Sigmoid colon (tissue), 7 donors: ENCODE data around the gene LITAFD. TPM values are rescaled to one million over a fixed set of nuclear protein-coding genes. Genes with fewer than 3 reads are reported as not detected.

Source experiments
- DNase-seq: peaks from one replicate; pipeline ENCODE4 v3.0.0-alpha.2; 2019
- H3K27ac ChIP-seq, 4 donors: fragments of 200-600 bp; sonication (generic); one replicate each; pipeline ENCODE4 v1.5.1; 2016 to 2019; ENCODE audit warnings: mild to moderate bottlenecking in 1 of 4
- H3K27me3 ChIP-seq, 3 donors: fragments of 200-600 bp; sonication (generic); one replicate each; pipeline ENCODE4 v1.5.1; 2019; ENCODE audit warnings: mild to moderate bottlenecking in 1 of 3
- H3K36me3 ChIP-seq, 4 donors: fragments of 200-600 bp; sonication (generic); one replicate each; pipeline ENCODE4 v1.5.1; 2016 to 2019
- H3K4me1 ChIP-seq, 4 donors: fragments of 200-600 bp; sonication (generic); one replicate each; pipeline ENCODE4 v1.5.1; 2017 to 2019
- H3K4me3 ChIP-seq, 4 donors: fragments of 200-600 bp; sonication (generic); one replicate each; pipeline ENCODE4 v1.5.1; 2017 to 2019; ENCODE audit warnings: mild to moderate bottlenecking in 2 of 4, moderate library complexity in 1 of 4
- H3K9me3 ChIP-seq, 4 donors: fragments of 200-600 bp in 3 of 4; sonication (generic) in 3 of 4; one replicate each; pipeline versions ENCODE4 v1.5.1 to v1.6.1; 2013 to 2019
- CTCF ChIP-seq, 4 experiments: fragments of 450-650 bp in 3 of 4; fragments of 200-600 bp in 1 of 4; IDR thresholded peaks; one replicate each; pipeline ENCODE4 v1.5.1; 2016 to 2019; ENCODE audit warnings: antibody characterized with exemption in 4 of 4, mild to moderate bottlenecking in 3 of 4, moderate library complexity in 2 of 4
- EP300 ChIP-seq, 4 donors: sonication (generic); formaldehyde crosslinking; IDR thresholded peaks; one replicate each; pipeline ENCODE4 v1.6.1; 2017; ENCODE audit warnings: antibody characterized with exemption in 4 of 4
- POLR2A ChIP-seq, 2 donors: fragments of 450-650 bp; IDR thresholded peaks; one replicate each; pipeline ENCODE4 v1.6.1; 2016; ENCODE audit warnings: antibody characterized with exemption in 2 of 2, mild to moderate bottlenecking in 2 of 2, moderate library complexity in 2 of 2
- POLR2AphosphoS5 ChIP-seq, 4 donors: sonication (generic); formaldehyde crosslinking; IDR thresholded peaks; one replicate each; pipeline ENCODE4 v1.6.1; 2017; ENCODE audit warnings: antibody characterized with exemption in 4 of 4
- WGBS, 2 donors: extraction: QIAGEN DNeasy Blood & Tissue Kit; methylation state at CpG; one replicate each; pipeline ENCODE4 v1.1.7; 2013; 5-methylcytosine and 5-hydroxymethylcytosine counted together
- intact Hi-C: fragments of 100-400 bp; cut with DNase I; formaldehyde crosslinking; loops from one replicate; pipeline ENCODE4 v1.15.1; 2023
- polyA plus RNA-seq, 3 donors: library from polyadenylated mRNA; stranded (reverse); fragments of 200-250 nt; gene quantifications; one replicate each; pipeline ENCODE4 v1.2.3, GENCODE V29; 2013
- total RNA-seq, 4 donors: library from RNA; depleted of rRNA; stranded (reverse); fragments of >200 nt; gene quantifications; one replicate each; pipeline ENCODE4 v1.1.0, GENCODE V29; 2016
- donor health status: healthy with polysubstance abuse.
- donor health status: Bipolar disorder and iron deficiency.
- donor health status: healthy.

LITAFD gene
- total and polyA plus RNA-seq, 7 donors = not detected

GRCh38 chr16:8925455-8925854 is 43.3 kb downstream of the LITAFD start:
- no peaks in the 10 kb centered on the region for H3K27me3 ChIP-seq
- DNase-seq = no peak
- peaks cover 0 to 65% (median 29%) of the 10 kb centered on the region in 4 donors for H3K36me3 ChIP-seq
- 81 to 89% methylated on average over 7 of the region's 7 CpGs for WGBS, 2 donors
- no peak overlapping the region for H3K4me3 ChIP-seq
- intact Hi-C loops = no loop called here
- no peak overlapping the region for H3K27ac ChIP-seq
- peaks cover 0 to 8% (median 0%) of the 10 kb centered on the region in 4 donors for H3K4me1 ChIP-seq
- no peak for TF ChIP-seq EP300 (IDR thresholded peaks at IDR 0.05)
- TF ChIP-seq POLR2AphosphoS5 (IDR thresholded peaks at IDR 0.05) = no peak
- TF ChIP-seq CTCF (IDR thresholded peaks at IDR 0.05) = no peak
- no peak for TF ChIP-seq POLR2A (IDR thresholded peaks at IDR 0.05)
- H3K9me3 ChIP-seq = no peaks in the 10 kb centered on the region

GRCh38 chr16:8926827-8927226 is 44.7 kb downstream of the LITAFD start:
- TF ChIP-seq CTCF (IDR thresholded peaks at IDR 0.05) (no peak), EP300 (IDR thresholded peaks at IDR 0.05) (no peak), POLR2AphosphoS5 (IDR thresholded peaks at IDR 0.05) (no peak), POLR2A (IDR thresholded peaks at IDR 0.05) (no peak)
- WGBS, 2 donors = 54 to 92% methylated on average over 11 of the region's 11 CpGs
- intact Hi-C loops = no loop called here
- no peak overlapping the region for H3K4me3 ChIP-seq
- H3K27ac ChIP-seq = no peak overlapping the region
- H3K9me3 ChIP-seq = no peaks in the 10 kb centered on the region
- no peaks in the 10 kb centered on the region for H3K27me3 ChIP-seq
- peaks cover 0 to 51% (median 20%) of the 10 kb centered on the region in 4 donors for H3K36me3 ChIP-seq
- peaks cover 0 to 8% (median 2%) of the 10 kb centered on the region in 4 donors for H3K4me1 ChIP-seq
- DNase-seq = no peak

- Histone ChIP-seq H3K27ac (no peak overlapping the region), H3K4me3 (no peak overlapping the region), H3K9me3 (no peaks in the 10 kb centered on the region), H3K4me1 (peaks cover 0 to 8% (median 2%) of the 10 kb centered on the region in 4 donors), H3K27me3 (no peaks in the 10 kb centered on the region), H3K36me3 (peaks cover 0 to 38% (median 12%) of the 10 kb centered on the region in 4 donors)
- DNase-seq = no peak
- no peak for TF ChIP-seq POLR2AphosphoS5 (IDR thresholded peaks at IDR 0.05)
- TF ChIP-seq CTCF (IDR thresholded peaks at IDR 0.05) = no peak
- TF ChIP-seq EP300 (IDR thresholded peaks at IDR 0.05) = no peak
- no peak for TF ChIP-seq POLR2A (IDR thresholded peaks at IDR 0.05)
- 78 to 79% methylated on average over 10 of the region's 10 CpGs for WGBS, 2 donors
- intact Hi-C loops = no loop called here
These were observed 46.4 kb downstream of the LITAFD start for GRCh38 chr16:8928467-8928957.

- DNase-seq = no peak
- Histone ChIP-seq H3K27ac (no peak overlapping the region), H3K36me3 (peaks cover 0 to 38% (median 12%) of the 10 kb centered on the region in 4 donors), H3K27me3 (no peaks in the 10 kb centered on the region), H3K9me3 (no peaks in the 10 kb centered on the region), H3K4me1 (peaks cover 0 to 5% (median 2%) of the 10 kb centered on the region in 4 donors), H3K4me3 (no peak overlapping the region)
- TF ChIP-seq POLR2A (IDR thresholded peaks at IDR 0.05) (no peak), CTCF (IDR thresholded peaks at IDR 0.05) (no peak), POLR2AphosphoS5 (IDR thresholded peaks at IDR 0.05) (no peak), EP300 (IDR thresholded peaks at IDR 0.05) (no peak)
- WGBS, 2 donors = 48 to 86% methylated on average over 17 of the region's 17 CpGs
- intact Hi-C loops = no loop called here
These were observed 47.1 kb downstream of the LITAFD start for GRCh38 chr16:8929086-8929748.
